NCI-H82 treated with DMSO at 0.1 percent for 48 hours (cell line): ENCODE measurements around the gene SYNJ2.
"Not testable (repeated sequence)": the region's sequence is repeated elsewhere in the genome, so short reads cannot be mapped to it uniquely, and the experiment has no call there.

Experiments used
- DNase-seq: peaks from one replicate; lab custom pipeline; 2025; ENCODE audit not compliant: unreplicated experiment; lab: John Stamatoyannopoulos, UW

Gene SYNJ2

DNA sequence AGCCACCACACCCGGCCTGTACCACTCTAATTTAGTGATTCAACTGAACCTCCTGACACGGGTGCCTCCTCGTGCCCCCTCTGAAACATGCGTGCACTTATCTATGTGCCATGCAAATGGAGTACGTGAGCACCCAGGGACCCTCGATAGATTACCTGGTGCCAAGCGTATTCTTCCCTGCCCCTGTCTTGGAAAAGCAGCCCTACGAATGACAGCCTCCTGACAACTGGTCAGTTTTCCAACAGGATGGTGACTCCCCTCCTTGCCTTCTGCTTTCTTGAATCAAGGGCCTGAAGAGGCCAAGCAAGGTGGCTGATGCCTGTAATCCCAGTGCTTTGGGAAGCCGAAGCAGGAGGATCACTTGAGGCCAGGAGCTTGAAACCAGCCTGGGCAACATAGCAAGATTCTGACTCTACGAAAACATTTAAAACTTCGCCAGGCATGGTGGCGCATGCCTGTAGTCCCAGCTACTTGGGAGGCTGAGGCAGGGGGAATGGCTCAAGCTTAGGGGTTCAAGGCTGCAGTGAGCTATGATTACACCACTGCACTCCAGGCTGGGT is 25.4 kb upstream of the SYNJ2 start:
- DNase-seq, result no peak

DNA sequence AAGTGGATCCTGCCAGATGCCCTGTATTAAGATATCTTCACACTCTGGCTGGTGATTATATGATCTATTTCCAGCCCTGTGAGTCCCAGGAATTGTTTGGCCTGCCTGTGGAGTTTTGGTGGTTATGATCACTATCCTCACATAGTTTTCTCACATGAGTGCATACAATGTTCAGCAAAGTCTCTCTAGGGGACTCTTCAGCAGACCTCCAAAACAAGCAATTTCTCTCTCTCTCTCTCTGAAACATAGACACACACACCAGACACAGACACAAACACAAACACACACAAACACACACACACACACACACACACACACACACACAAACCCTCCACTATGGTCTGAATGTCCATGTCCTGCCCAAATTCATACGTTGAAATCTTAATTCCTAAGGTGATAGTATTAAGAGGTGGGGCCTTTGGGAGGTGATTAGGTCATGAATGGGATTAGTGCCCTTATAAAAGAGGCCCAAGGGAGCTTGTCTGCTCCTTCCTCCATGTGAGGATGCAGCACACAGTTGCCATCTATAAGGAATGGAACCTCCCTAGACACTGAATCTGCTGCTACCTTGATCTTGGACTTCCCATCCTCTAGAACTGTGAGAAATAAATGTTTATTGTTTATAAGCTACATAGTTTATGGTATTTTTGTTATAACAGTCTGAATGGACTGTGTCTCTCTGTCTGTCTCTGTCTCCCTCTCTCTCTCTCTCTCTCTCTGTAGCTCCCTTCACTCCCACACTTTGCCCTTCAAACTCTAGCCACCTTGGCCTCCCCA is 22.0 kb upstream of the SYNJ2 start:
- DNase-seq, result no peak

DNA sequence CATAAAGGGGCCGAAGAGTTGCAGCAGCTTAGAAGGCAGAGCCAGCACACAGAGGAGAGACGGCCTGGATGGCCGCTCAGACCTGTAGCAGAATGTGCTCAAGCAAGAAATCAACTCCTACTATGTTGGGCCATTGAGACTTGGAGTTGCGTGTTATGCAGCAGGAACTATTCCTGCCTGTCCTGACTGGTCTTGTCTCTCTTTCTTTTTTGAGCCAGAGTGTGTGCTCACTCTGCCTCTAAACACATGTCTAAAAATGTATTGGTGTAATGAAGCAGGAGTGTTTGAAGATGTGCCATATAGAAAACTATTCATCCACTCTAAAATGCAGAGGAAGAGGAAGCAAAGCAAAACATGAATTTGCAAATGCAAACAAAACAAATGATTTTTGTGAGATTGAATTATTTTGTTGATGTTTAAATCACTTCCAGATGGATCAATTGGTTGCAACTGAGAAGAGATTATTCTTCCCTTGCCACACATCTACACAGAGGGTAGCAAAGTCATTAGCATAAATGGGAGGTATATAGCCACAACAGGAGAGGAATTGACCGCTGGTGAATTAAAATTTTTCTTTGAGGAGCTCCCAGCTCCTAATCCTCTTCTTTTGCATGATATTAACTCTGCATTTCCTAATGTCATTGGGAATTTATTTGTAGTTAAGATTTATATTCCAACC is 20.4 kb upstream of the SYNJ2 start:
- no peak for DNase-seq

DNA sequence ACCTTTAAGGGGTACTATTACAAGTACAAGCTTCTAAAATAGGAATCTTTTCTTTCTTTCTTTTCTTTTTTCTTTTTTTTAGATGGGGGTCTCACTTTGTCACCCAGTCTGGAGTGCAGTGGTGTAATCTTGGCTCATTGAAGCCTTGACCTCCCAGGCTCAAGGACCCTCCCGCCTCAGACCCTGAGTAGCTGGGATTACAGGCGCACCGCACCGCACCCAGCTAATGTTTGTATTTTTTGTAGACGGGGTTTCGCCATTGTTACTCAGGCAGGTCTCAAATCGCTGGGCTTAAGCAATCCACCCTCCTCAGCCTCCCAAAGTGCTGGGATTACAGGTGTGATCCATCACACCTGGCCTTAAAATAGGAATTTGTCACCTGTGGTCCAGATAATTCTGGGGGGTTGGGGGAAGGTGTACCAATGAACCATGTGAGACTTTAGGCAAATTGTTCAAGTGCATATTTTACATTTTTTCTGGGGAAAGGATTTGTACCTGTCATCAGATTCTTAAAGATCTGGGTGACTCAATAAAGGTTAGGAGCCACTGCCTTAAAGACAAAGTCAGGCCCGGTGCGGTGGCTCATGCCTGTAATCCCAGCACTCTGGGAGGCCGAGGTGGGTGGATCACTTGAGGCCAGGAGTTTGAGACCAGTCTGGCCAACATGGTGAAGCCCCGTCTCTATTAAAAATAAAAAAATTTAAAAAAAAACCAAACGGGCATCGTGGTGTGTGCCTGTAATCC is 19.7 kb upstream of the SYNJ2 start:
- no peak for DNase-seq

DNA sequence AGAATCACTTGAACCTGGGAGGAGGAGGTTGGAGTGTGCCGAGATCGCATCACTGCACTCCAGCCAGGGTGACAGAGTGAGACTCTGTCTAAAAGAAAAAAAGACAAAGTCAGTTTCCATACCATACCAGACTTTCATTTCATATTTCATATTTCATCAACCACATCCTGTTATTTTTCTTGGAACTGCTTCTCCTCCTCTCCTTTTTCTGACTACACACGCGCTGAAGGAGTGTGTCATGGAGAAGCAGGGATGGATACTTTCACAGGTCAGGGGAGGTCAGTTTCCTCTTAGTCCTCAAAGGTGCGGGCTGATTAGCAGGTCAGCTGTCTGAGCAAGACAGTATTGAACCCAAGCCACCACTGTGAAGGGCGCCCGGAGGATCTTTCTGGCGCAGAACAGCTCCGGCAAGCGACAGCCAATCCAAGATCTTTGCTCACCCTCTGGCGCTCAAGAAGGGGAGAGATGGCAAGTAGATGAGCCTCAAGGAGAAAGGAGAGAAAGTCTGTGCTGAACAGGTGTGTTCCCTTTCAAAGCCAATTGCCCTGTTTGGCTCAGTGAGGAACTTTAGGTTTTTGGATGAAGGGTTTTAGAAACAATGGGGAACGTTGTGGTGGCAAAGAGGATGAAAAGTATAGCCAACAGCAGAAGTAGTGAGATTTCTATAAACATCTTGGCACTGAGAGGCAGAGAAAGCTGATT is 18.9 kb upstream of the SYNJ2 start:
- no peak for DNase-seq

DNA sequence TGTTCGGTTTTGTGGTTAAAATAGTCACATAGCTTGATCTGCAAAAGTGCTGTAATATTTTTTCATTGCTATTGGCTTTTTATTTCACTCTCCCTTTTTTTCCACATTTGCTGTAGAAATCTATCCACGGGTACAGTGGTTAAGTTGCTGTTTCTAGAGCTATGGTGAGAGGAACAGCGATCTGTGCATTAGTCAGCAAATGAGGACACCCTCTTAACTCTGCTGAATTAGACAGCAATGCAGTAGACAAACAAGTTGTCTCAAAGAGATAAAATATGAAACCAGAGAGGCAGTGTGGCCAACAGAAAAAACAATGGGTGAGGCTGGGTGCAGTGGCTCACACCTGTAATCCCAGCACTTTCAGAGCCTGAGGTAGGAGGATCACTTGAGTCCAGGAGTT is 17.6 kb upstream of the SYNJ2 start:
- DNase-seq, result no peak

DNA sequence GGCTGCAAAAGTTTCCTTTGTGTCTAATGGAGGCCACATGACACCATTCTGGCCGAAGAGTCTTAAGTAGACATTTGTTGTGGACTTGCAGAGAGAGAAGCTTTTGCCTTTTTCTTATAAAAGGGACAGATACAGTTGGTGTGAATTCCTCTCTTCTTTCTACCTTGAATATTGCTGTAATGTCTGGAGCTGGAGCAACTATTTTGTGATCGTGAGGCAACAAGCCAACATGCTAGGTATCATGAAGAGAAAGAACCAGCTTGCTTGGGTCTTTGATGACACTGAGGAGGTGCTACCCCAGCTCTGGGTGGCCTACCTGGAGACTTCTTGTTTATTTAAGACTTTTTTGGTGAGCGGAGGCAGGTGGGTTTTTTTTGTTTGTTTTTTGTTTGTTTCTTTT is 16.3 kb upstream of the SYNJ2 start:
- no peak for DNase-seq

DNA sequence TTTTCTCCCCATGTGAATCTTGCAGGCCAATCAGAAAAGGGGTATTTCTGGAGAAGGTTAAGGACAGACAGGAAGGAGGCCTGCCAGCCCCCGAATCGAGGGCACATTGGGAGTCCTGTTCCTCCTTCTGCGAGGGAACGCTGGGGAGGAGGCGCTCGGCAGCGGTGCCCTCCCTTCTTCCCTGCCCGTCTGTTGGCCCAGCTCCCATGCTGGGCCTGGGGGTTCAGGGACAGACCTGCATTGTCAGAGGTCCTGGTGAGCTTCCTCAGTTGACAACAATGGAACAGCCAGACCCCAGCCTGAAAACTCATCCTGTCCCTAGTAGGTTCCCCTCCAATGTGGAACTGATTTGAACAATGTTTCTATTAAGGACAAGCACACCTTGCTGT is 15.1 kb upstream of the SYNJ2 start:
- DNase-seq, result no peak

DNA sequence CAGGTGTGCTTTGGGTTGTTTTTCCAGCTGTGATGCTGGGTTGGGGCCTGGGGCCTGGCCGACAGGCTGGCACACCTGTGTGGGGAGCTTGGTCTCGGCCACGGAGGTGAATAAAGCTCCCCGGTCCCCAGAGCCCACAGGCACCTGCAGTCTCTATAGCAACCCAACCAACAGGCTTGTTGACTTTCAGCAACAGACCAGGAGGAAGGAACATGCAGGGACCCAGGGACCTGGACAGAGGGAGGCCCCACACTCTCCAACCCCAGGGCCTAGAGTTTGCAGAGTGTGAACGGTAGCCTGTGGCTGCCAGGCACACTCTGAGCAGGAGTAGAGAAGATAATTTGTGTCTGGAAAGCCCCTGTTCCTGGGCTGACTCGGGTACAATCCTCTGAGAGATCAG is 14.6 kb upstream of the SYNJ2 start:
- no peak for DNase-seq

DNA sequence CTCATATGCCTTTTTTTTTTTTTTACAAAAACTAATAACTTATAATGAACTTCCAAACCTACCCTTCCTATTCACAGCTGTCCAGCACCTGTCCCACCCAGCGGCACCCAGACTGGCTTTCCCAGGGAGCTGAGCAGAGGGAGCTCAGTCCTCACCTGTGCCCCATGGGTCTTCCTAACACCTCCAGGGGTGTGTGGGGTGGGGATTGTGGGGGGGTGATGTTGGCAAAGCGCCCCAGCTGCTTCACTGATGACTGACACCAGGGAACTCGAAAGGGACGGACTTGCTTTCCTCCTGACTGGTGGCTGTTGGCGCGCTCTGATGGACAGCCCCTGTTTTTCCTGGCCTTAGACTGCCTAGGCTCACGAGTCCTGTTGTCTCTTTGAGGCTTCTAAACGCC is 14.2 kb upstream of the SYNJ2 start:
- DNase-seq, result no peak

DNA sequence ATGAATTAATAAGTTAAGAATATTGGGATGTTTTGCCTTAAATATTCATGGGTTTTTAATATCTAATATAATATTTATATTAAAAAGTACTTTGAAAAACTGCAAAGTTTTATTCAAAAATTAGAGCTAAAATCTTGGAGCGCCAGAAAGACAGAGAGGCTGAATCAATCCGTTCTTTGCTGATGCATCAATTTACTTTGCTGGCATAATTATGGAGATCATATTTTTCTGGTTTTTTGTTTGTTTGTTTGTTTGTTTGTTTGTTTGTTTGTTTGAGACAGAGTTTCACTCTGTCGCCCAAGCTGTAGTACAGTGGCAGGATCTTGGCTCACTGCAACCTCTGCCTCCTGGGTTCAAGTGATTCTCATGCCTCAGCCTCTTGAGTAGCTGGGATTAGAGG is 9.5 kb upstream of the SYNJ2 start:
- DNase-seq, result not testable (repeated sequence)

DNA sequence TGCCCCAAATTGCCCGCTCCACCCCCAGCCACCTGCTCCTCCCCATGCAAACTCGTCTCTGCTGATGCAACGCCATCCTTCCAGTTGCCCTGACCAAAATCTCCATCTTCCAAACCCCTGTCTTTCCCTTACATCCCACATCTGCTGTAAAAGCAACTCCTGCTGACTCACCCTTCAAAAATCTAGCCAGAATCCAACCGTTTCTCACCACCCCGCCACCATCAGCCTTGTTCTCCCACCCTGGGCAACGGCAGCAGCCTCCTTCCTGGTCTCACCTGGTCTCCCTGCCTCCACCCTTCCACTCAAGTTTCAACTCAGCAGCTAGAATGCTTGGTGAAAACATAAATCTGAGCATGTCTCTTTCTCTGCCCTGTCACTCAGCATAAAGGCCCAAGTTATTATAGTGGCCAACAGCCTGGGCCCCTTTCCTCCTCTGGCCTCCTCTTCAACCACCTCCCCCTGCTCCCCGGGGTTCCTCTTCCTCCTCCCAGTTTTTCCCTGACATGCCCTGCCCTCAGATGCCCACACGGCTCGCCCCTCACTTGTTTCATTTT is 7.2 kb upstream of the SYNJ2 start:
- no peak for DNase-seq

DNA sequence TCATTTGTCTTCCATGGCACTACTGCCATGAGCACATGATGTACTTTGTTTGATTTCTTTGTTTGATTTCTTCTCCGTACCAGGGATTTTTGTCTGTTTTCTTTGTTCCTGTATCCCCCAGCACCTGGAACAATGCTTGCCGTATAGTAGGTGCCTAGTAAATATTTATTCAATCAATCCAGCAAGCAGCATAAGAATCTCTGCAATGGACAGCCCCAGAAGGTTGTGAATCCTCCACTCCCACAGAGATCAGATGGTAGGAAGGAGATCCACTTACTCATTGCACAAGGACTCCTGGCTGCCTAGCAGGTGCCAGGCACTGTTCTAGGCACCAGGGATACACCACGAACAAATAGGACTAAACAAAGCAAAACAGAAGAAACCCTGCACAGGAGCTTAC is 6.7 kb upstream of the SYNJ2 start:
- no peak for DNase-seq

DNA sequence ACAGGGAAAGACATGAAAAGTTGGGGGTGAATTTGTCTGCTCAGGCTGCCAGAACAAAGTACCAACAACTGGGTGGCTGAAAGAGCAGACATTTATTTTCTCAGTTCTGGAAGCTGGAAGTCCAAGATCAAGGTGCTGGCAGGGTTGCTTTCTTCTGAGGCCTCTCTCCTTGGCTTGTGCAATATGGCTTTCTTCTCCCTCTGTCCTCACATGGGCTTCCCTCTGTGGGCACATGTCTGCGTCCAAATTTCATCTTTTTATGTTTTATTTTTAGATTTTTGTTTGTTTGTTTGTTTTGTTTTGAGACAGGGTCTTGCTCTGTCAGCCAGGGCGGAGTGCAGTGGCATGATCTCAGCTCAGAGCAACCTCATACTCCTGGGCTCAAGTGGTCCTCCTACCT is 6.2 kb upstream of the SYNJ2 start:
- no peak for DNase-seq

DNA sequence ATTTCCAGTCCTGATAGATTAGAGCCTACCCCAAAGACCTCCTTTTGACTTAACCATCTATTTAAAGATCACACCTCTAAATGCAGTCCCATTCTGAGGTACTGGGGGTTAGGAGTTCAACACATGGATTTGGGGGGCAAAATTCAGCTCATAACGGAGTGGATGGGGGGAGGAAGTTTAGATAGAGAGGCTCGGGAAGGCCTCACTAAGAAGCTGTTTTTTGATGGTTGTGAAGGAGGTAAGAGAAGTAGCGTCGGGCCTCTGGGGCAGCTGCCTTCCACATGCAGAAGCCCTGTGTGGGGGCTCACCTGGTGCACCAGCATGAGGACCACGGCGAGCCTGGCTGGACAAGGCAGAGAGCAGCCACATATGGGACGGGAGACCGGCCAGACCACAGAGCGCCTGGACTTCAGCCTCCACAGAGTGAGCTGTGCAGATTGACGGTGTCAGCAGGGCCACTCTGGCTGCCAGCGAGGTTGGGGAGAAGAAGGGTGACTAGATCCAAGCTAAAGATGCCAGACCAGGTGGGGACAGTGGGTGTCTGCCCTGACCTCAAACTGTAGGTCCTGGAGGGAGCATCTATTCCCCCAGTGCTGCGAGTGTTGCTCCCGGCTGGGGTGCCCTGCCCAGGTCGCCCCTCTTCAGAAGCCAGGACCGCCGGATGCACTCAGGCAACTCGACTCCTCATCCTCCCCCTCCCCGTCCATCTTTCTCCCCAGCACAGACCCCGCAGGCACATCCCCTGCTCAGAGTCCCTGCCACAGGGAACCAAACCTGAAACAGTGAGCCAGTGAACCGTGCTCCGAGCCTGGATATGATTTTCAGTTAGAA is 5.1 kb upstream of the SYNJ2 start:
- DNase-seq, result no peak

DNA sequence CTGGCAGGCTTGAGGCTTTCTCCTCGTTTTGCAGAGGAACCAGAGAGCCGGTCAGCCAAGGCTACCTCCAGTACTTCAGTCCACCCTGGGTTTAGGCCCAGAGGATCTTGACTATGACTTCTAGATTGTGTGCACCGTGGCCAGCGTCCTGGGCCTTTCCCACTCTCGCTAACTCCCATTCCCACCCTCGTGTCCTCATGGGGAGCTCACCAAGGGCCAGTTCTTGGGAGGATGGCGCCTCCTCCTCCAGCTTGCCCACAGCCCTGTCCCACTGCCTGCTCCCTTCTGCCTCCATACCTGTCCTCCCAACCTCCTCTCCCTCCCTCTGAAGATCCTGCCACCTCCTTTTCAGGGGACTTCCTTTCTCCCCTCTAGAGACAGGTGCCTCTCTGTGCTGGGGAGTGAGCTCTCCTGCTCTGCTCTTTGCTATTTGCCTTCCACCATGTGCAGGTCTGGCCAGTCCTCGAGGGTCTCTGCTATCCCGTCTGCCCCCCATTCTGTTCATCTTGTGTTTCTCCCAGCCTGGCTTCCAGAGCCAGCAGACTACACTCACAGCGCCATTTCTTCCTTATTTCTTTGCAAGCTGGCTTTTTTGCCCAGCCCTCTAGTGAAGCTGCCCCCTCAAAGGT is 4.4 kb upstream of the SYNJ2 start:
- DNase-seq, result no peak

DNA sequence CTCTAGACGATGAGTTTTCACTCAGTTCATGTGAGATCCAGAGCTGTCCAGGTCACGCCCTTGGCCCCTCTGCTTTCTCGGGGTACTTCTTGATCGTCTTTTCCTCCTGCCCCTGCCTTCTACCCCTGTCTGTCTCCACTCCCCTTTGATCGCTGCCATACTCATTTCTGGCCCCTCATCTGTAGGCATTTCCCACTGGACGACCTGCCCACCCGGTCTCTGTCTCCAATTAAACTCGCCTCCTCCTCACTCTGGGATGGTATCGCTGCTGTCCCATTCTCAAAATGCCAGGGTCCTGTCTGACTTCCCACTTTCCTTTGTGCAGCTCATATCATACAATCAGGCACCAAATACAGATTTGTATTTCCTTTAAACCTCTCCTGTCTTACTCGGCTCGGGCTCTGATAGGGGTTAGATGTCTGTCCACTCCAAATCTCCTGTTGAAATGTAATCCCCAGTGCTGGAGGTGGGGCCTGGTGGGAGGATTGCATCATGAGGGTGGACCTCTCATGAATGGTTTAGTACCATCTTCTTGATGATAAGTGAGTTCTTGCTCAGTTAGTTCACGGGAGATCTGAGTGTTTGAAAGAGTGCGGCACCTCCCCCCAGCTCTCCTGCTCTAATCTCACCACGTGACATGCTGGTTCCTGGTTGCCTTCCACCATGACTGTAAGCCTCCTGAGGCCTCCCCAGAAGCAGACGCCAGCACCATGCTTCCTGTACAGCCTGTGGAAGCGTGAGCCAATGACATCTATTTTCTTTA is 3.5 kb upstream of the SYNJ2 start:
- no peak for DNase-seq

DNA sequence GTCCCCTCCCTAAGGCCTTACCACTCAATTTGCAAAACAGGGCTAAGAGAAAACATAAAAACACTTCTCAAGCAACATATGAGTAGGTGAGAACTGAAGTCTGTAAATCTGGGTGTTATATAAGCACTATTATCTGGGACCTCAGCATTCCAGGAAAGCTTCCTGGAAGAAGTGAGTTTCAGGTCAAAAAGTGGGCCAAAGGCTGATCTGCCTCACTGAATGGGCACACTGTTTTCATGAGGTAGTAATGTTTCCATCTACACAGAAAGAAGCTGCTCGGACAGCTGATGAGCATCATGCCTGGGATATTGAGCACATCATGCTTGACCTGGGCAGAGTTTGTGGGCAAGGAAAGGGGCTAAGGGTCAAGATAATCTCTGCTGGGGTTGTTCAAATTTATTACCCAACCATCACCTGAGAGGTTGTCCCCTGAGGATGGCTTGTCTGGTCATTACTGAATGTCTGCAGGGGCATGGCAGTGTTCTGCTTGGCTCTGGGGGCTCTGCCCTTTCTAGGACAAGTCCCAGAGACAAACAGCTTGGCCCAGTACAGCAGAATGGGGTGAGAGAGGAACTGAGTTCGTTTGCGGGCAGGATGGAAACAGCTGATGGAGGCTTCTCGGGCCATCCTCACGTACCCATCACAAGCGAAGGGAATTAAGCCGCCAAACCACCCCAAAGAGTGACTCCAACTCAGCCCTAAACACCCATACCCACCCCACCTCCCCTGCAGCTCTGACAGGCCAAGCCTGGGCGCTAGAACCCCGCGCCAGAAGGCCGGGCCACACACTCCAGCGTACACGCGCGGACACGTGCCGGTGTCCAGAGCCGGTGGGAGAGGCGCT is 1.2 kb upstream of the SYNJ2 start:
- no peak for DNase-seq
